ENCODE results near the gene KRTAP1-1.
"Not testable (repeated sequence)": the region's sequence is repeated elsewhere in the genome, so short reads cannot be mapped to it uniquely, and the experiment has no call there.

KRTAP1-1 gene

DNA sequence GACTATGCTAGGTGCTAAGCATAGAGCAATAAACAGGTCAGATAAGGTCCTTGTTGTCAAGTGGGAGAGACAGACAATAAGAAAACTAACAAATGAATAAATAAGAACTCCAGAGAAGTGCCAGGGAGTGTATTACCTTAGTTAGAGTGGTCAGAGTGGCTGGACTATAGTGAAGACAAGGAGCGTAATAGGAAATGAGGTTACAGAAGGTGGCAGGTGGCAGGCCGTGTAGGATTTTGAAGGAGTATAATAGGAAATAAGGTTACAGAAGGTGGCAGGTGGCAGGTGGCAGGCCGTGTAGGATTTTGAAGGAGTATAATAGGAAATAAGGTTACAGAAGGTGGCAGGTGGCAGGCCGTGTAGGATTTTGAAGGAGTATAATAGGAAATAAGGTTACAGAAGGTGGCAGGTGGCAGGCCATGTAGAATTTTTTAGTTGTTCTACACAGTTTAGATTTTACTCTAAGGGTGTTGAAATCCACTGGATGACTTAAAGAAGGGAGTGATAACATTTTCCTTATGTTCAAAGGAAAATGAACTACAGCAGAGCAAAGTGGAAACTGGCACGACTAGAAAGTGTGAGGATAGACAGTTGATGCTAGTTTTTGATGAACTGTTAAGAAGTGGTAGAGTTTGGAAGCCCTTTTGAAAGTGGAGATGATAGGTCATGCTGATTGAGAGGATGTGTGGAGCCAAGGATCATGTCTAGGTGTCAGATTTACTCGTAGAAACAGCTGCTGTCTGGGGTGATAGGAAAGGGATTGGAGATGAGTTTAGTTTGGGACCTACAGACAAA is 28.7 kb downstream of the KRTAP1-1 start:
- no peak for DNase-seq (ENCODE audit: low spot score)

DNA sequence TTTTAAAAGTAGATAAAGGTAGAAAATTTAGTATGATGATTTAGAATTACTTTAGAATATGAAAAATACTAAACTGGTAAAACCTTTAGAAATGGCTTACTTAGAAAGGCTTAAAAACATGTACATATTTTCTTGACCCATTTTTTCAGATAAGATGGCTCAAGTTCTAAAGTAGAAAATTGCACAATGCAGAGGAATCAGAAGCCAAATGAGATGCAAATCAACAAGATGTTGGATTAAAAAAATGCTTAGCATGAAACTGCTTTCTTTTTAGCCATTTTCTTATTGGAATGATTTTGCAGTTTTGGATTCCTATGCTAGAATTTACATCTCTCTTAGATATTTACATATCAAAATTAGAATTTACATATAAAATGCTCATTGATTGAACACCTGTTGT is 30.8 kb downstream of the KRTAP1-1 start:
- no peak for DNase-seq (ENCODE audit: low spot score)

DNA sequence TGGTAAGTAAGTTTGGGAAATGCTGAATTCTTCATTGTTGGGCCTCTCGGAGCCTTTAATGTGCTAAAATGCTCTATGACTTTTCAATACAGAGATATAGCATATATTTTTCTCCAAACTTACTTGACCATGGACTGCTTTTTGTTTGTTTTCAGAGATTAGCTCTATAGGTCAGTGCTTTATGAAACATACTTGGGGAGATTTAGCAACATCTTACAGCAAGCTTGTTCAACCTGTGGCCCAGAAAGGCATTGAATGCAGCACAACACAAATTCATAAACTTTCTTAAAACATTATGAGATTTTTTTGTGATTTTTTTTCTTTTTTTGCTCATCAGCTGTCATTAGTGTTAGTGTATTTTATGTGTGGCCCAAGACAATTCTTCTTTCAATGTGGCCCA is 31.3 kb downstream of the KRTAP1-1 start:
- no peak for DNase-seq (ENCODE audit: low spot score)

DNA sequence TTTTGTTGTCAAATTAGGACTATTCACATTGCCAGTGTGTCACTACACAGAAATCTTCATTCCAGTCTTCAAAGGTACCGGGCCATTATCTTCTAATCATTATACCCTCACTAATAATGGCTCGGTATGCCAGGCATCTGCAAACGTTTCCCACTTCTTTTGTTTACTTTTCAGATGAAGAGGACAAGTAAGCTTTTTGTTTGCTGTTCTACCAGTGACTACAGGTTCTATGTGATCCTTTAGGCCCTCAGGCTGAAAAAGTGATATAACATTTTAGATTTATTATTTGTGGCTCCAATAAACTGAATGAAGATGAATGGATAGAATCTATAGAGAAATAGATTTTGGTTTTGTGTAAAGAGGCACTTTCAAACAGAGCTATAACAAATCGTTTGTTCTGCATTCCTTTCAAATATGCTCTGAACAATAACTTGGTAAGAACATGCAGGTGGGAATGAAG is 31.9 kb downstream of the KRTAP1-1 start:
- DNase-seq (ENCODE audit: low spot score): no peak

DNA sequence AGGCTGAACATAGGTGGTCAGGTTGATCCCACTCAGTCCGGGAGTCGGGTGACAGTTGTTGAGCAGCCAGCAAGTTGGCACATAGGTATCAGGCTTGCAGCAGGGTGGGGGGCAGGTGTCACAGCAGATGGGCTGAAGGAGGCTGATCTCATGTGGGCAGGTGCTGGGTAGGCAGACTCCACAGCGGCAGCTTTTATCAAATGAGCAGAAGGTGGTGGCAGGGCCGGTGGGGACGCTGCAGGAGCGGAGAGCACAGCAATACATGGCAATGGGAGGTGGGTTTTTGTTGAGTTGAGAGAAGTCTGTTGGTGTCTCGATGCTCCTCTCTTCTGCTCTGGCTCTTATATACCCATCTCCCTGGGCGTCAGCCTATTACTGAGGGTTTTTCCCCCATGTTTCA is 32.4 kb downstream of the KRTAP1-1 start, which contains the start of gene KRTAP3-1:
TSS of gene KRTAP3-1 (minus strand) at position 318 of the 400 bp plus-strand sequence. CDS start at position 264, 54 bp downstream.
- DNase-seq (ENCODE audit: low spot score): no peak

DNA sequence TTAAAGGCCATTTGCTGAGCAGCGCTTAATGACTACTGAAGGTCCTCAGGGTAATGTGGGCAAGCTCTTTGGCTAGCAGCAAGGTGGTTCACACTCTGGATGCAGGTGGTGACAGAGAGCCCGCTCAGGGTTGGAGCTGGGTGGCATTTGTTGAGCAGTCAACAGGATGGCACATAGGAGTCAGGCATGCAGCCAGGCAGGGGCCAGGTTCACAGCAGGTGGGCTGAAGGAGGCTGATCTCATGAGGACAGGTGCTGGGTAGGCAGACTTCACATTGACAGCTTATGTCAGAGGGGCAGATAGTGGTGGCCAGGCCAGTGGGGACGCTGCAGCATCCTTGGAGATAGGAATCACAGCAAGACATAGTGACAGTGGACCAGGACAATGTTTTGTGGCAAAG is 36.9 kb downstream of the KRTAP1-1 start:
- no peak for DNase-seq (ENCODE audit: low spot score)

DNA sequence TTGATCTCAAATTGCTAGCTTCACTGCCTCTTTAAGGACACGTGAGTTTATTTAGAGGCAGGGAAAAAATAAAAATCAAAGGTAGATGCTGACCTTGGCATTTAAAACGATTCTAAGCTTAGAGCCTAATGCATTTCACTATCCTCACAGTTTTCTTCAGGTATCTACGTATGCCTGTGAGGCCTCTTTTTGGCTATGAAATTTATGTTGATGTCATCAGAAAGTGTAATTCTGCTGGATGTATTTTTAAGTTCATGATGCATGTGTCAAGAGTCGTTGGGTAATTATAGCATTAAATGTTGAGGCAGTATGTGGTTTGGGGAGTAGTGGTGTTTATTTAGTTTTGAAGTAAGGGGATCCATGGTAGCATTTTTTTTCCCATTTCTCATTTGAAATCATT is 37.3 kb downstream of the KRTAP1-1 start:
- no peak for DNase-seq (ENCODE audit: low spot score)

DNA sequence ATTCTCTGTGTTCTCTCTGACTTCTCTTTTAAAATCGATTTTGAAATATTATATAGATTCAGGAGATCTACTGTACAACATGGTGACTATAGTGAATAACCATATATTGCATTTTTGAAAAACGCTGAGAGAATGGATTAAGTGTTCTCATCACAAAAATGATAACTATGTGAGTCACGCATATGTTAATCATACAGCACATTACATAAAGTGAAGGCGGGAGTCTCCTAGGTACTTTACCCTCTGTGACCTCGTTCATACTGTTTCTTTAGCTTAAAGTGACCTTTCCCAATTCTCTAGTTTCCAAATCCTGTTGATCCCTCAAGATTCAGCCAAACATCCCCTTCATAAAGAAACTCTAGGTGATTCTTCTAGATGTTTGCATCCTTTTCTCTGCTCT is 38.4 kb downstream of the KRTAP1-1 start:
- no peak for DNase-seq (ENCODE audit: low spot score)

DNA sequence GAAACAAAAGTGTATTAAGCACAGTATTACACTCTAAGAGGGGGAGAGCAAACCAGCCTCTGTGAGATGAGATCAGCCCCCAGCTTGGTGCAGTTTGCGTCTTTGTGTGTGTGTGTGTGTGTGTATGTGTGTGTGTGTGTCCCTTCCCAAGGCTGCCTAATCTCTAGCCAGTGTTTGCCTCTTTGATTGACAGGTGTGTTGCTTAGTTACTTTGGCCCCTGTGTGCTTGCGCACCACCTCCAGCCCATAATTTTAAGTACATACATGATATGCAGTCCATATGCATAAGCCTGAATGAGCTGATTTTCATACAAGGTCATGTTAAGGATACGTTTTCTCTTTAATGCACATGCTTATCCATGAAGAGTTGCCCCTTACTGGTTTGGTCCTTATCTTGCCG is 39.5 kb downstream of the KRTAP1-1 start:
- DNase-seq (ENCODE audit: low spot score): no peak

DNA sequence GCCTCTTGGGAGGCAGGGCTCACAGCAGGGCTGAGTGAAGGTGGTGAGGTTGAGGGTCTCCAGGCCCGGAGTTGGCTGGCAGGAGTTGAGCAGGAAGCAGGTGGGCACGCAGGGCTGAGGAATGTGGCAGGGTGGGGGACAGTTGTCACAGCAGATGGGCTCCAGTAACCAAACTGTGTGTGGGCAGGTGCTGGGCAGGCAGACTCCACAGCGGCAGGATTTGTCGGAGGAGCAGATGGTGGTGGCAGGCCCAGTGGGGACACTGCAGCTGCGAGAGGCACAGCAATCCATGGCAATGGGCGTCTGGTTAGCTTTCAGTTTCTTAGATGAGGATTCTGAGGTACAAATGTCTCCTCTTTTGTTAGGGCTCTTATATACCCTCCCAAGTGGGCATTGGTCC is 41.7 kb downstream of the KRTAP1-1 start, which contains the start of gene KRTAP3-2:
TSS of gene KRTAP3-2 (minus strand) at position 344 of the 400 bp plus-strand sequence. CDS start at position 291, 53 bp downstream.
- not testable (repeated sequence) for DNase-seq (ENCODE audit: low spot score)

DNA sequence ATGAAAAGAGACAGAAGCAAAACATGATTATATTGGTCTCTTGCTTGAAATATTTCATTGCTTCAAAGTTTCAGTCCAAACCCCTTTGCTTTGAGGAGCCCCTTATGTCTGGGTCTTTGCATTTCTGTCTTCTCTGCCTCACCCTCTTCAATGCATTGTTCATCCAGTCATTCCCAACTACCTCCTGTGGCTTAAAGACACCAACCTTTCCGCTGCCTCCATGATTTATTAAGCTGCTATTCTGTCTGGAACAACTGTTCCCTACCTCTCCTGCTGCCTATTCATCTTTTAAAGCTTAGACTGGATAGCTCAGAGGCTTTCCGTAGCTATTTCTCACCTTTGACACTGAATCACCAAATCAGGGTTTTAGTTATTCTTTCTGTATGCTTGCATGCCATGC is 43.9 kb downstream of the KRTAP1-1 start:
- DNase-seq (ENCODE audit: low spot score): no peak

DNA sequence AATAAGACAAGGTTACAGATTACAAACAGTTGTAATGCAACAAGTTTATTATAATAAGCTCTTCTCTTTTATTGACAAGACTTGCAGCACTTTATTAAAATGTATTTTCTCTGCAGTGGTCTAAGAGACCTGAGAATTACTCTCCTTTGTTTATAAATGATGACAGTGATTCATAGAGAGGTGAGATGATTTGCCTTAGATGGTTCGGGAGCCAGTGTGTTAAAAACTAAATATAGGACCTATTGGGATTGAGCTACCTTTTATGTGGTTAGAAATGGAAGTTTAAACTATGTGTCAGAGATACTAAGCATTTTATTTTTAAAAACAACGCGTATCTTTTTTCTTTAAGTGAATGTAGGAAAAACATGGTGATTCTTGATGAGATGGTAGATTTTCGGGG is 44.4 kb downstream of the KRTAP1-1 start:
- DNase-seq (ENCODE audit: low spot score): no peak

DNA sequence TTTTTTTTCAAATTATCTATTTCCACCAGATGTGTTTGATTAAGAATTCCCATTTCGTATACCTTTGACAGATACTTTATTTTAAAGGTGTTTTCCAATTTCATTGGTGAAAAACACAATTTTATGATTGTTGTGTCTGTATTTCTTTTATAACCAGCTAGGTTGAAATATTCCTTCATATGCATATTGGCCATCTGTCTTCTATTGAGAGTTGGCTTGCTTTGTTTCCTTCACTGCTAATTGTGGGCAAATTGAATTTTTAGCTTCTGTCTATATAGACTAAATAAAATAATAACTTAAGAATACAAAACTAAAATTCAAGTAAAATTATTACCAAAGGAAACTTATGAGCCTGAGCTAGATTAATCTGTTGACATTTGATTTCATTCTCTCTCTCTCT is 46.1 kb downstream of the KRTAP1-1 start:
- no peak for DNase-seq (ENCODE audit: low spot score)

DNA sequence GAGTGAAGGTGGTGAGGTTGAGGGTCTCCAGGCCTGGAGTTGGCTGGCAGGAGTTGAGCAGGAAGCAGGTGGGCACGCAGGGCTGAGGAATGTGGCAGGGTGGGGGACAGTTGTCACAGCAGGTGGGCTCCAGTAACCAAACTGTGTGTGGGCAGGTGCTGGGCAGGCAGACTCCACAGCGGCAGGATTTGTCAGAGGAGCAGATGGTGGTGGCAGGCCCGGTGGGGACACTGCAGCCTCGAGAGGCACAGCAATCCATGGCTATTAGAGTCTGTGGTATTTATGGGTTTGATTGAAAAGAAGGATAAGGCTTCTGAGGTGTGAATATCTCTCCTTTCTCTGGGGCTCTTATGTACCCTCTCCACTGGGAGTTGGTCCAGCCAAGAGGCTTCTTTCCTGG is 47.4 kb downstream of the KRTAP1-1 start, which contains the start of gene KRTAP3-3:
TSS of gene KRTAP3-3 (minus strand) at position 326 of the 400 bp plus-strand sequence. CDS start at position 259, 67 bp downstream.
- DNase-seq (ENCODE audit: low spot score): no peak

DNA sequence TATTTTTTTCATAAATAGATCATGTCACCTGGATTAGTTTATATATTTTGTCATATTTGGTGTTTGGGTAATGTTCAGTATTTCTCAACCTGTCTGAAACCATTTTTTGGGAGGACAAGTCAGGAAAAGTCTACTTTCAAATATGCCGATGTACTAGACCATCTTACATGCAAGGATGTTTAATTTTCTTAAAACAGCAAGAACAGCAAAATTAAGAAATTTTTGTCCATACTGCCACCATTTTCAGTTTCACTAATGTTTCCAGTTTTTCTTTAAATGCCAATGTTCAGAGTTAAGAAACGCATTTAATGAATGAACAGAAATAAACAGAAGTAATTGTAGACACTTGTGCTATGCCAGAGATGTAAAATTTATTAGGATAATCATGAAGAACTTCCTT is 48.2 kb downstream of the KRTAP1-1 start:
- no peak for DNase-seq (ENCODE audit: low spot score)

DNA sequence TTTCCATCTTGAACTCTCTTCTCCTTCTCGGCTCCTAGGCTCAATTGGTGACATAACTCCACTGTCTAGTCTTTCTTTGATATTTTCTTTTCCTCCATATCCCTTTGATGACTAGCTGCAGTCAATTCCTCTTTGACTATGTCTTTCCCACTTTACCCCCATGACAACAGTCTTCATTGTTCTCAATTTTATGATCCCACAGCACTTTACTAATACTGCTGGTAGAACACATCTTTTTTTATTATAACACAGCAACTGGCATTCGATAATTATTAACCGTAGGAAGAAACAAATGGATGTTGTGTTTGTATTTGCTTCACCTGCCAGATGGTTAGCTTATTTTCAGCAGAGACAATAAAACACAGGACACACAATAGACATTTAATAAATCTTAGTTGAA is 48.6 kb downstream of the KRTAP1-1 start:
- no peak for DNase-seq (ENCODE audit: low spot score)

Small RNA genes within 50 kb of the gene (small RNA-seq; reads per million reads assigned to genes)
- gene KRTAP3-4P: 0 reads per million in 2 experiments

Measured in SK-N-DZ (cell line).